HG02763 (cell line): ENCODE results near the gene MCU.
"Not testable (repeated sequence)": the region's sequence is repeated elsewhere in the genome, so short reads cannot be mapped to it uniquely, and the experiment has no call there.

Source experiments
- ATAC-seq: cut with Tn5 transposase; IDR thresholded peaks from one replicate; pipeline ENCODE4 v1.9.1; 2021; ENCODE audit warnings: mild to moderate bottlenecking, moderate library complexity; ENCODE audit not compliant: unreplicated experiment

MCU gene

GRCh38 chr10:72691863-72692743 is at the start of gene MCU:
Gene MCU, plus strand, starts transcription at chr10:72692143. Its CDS starts 9 bp downstream, at chr10:72692152.
- ATAC-seq: peak; percentile 84

GRCh38 chr10:72642318-72642717 is 49.6 kb upstream of the MCU start:
- ATAC-seq: no peak

- no peak for ATAC-seq
Measured at GRCh38 chr10:72645263-72645858, 46.6 kb upstream of the MCU start.

GRCh38 chr10:72646971-72647370 is 45.0 kb upstream of the MCU start:
- not testable (repeated sequence) for ATAC-seq

- no peak for ATAC-seq
Measured at GRCh38 chr10:72648301-72648700, 43.6 kb upstream of the MCU start.

- no peak for ATAC-seq
Measured at GRCh38 chr10:72649291-72649690, 42.7 kb upstream of the MCU start.

- no peak for ATAC-seq
Measured at GRCh38 chr10:72653383-72654096, 38.4 kb upstream of the MCU start.

GRCh38 chr10:72654720-72655119 is 37.2 kb upstream of the MCU start:
- ATAC-seq: no peak

- no peak for ATAC-seq
Measured at GRCh38 chr10:72658696-72659400, 33.1 kb upstream of the MCU start.

- ATAC-seq: no peak
Measured at GRCh38 chr10:72659694-72660093, 32.2 kb upstream of the MCU start.

- no peak for ATAC-seq
Measured at GRCh38 chr10:72660220-72660619, 31.7 kb upstream of the MCU start.

- ATAC-seq: no peak
Measured at GRCh38 chr10:72661431-72661830, 30.5 kb upstream of the MCU start.

- no peak for ATAC-seq
Measured at GRCh38 chr10:72663971-72664370, 28.0 kb upstream of the MCU start.

- no peak for ATAC-seq
Measured at GRCh38 chr10:72665925-72666324, 26.0 kb upstream of the MCU start.

- no peak for ATAC-seq
Measured at GRCh38 chr10:72667207-72667864, 24.6 kb upstream of the MCU start.

- no peak for ATAC-seq
Measured at GRCh38 chr10:72673280-72673679, 18.7 kb upstream of the MCU start.

- not testable (repeated sequence) for ATAC-seq
Measured at GRCh38 chr10:72674174-72674573, 17.8 kb upstream of the MCU start.

- ATAC-seq: no peak
Measured at GRCh38 chr10:72679838-72680241, 12.1 kb upstream of the MCU start.

GRCh38 chr10:72682638-72683037 is 9.3 kb upstream of the MCU start:
- no peak for ATAC-seq

GRCh38 chr10:72685264-72685921 is 6.5 kb upstream of the MCU start:
- no peak for ATAC-seq
